ENCODE measurements around the gene ERCC6. TPM values are rescaled to one million over a fixed set of nuclear protein-coding genes. Genes with fewer than 3 reads are reported as not detected.
A peak's percentile ranks its signal among the peaks of the same experiment; 100 is the strongest.

The ERCC6 gene
- total and polyA plus RNA-seq, 7 donors = 3.0 to 16.6 (median 10.9) TPM

GRCh38 chr10:49519717-49520116 is 19.2 kb downstream of the ERCC6 start:
- WGBS, 2 donors = 48 to 68% methylated on average over 2 of the region's 2 CpGs
- intact Hi-C loops (cut with DNase I) = loop anchor here (2.0 to 10.0 kb wide), 3 partner anchors 113 to 865 kb away; no protein-coding TSS in a partner anchor
- no peak for TF ChIP-seq EP300 (IDR thresholded peaks at IDR 0.05)

DNA sequence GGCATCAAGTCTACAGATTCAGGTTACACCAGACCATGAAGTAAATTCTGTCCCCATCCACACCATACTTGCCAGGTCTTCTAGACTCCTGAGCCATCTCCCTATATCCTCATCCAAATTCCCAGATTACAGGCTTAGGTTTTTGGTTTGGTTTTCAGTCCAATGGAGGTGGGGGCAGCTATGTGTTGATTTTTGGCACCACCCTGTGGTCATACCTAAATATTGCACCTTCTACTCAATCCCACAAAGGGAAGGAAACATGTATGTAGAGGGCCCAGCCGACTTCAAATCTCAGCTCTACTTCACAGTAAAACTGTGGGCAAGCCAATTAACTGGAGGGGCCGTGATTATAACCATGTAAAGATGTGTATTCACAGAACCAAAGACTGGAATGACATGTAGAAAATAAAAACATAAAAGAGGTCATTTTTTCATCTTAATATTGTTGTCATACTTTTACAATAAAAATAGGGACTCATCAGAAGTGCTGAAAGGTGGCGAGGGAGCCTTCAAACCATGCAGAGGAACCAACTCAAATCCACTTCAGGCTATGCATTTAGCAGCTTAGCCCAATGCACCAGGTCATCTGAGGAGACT is 19.8 kb downstream of the ERCC6 start:
- no peak for DNase-seq
- Histone ChIP-seq H3K36me3 (peaks cover 2 to 39% (median 9%) of the 10 kb centered on the region in 4 donors), H3K4me3 (no peak overlapping the region), H3K9me3 (no peaks in the 10 kb centered on the region), H3K27ac (no peak overlapping the region), H3K27me3 (no peaks in the 10 kb centered on the region), H3K4me1 (no peaks in the 10 kb centered on the region)
- intact Hi-C loops (cut with DNase I) = loop anchor here (2.0 to 10.0 kb wide), 3 partner anchors 112 to 864 kb away; no protein-coding TSS in a partner anchor
- TF ChIP-seq CTCF (IDR thresholded peaks at IDR 0.05) (peak in 3 of 4 experiments; percentile 35 to 61 (median 45)), EP300 (IDR thresholded peaks at IDR 0.05) (no peak)
- WGBS, 2 donors = 62 to 66% methylated on average over 3 of the region's 3 CpGs

More at GRCh38 chr10:49519717-49520116, 19.2 kb downstream of the ERCC6 start:
- Histone ChIP-seq H3K36me3 (peaks cover 6 to 45% (median 14%) of the 10 kb centered on the region in 4 donors), H3K4me3 (no peak overlapping the region), H3K4me1 (no peaks in the 10 kb centered on the region), H3K27me3 (no peaks in the 10 kb centered on the region), H3K9me3 (no peaks in the 10 kb centered on the region), H3K27ac (no peak overlapping the region)
- no peak for DNase-seq

GRCh38 chr10:49518566-49518965 is 20.4 kb downstream of the ERCC6 start:
- no peaks in the 10 kb centered on the region for H3K9me3 ChIP-seq
- no peak overlapping the region for H3K4me3 ChIP-seq
- H3K27ac ChIP-seq = no peak overlapping the region
- no peak for DNase-seq
- TF ChIP-seq CTCF (IDR thresholded peaks at IDR 0.05) (no peak), POLR2A (IDR thresholded peaks at IDR 0.05) (no peak), POLR2AphosphoS5 (IDR thresholded peaks at IDR 0.05) (no peak), EP300 (IDR thresholded peaks at IDR 0.05) (no peak)
- no peaks in the 10 kb centered on the region for H3K27me3 ChIP-seq
- intact Hi-C loops (cut with DNase I) = loop anchor here (2.0 to 10.0 kb wide), 3 partner anchors 112 to 864 kb away; no protein-coding TSS in a partner anchor
- WGBS, 2 donors = 90 to 91% methylated on average over 2 of the region's 2 CpGs
- H3K36me3 ChIP-seq = peaks cover 0 to 34% (median 6%) of the 10 kb centered on the region in 4 donors
- H3K4me1 ChIP-seq = no peaks in the 10 kb centered on the region

DNA sequence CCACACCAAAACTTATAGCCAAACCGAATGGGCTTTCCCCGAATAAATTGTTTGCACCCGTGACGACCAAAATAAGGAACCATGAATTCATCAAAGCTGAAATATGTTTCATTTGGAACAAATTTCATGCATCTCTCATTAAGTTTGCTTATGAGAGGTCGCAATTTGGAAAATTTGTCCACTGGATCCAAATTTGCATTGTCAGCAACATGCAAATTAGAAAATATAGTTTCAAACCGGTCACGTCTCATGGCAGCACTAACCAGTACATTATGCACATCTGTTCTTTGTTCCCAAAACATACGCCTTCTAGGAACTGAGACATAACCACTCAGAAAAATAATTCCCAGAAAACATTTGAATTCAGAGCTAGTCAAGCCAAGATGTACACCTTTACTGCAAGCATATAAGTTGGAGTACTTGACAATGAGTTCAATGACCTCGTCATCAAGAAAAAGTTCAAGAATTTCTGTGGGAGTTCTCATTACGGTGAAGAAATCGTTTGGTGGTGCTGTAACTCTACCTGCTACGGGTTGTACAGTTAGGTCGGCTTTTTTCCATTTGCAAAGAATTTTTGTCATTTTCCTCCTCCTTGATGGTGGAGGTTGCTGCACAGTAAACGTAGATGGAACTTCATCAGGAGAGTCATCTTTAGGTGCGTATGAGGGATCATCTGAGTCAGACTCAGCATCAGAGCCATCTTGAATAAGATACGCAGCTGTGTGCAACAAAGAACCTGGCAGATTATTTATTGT is 22.5 kb downstream of the ERCC6 start:
- TF ChIP-seq CTCF (IDR thresholded peaks at IDR 0.05) (no peak), EP300 (IDR thresholded peaks at IDR 0.05) (no peak), POLR2A (IDR thresholded peaks at IDR 0.05) (no peak), POLR2AphosphoS5 (IDR thresholded peaks at IDR 0.05) (no peak)
- H3K36me3 ChIP-seq = peaks cover 0 to 20% (median 2%) of the 10 kb centered on the region in 4 donors

DNA sequence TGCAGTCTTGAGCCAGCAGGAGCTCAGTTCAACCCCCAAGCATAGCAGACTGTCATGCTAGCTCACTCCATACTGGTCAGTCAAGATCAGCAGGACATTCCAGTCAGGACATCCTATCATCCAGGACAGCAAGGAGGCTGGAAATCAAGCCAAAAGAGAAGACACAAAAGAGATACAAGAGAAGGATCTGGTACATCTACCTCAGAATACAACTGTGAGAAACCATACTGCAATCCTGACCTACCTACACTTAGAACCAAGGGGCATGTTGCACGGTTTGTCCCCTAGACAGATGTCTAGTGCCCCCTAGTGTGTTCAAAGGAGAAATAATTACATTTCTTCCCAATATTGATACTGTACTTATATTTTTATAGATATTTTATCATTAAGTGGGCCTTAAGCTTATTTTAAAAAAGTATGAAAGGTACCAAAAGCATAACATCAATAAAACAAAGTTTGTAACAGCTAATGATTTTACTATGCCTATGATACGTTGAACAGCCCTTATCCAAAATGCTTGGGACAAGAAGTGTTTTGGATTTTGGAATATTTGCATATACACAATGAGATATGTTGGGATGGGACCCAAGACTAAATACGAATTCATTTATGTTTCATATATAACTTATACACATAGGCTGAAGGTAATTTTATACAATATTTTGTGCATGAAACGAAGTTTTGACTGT is 26.7 kb downstream of the ERCC6 start:
- H3K36me3 ChIP-seq = peaks cover 0 to 20% (median 0%) of the 10 kb centered on the region in 4 donors
- no peaks in the 10 kb centered on the region for H3K9me3 ChIP-seq
- TF ChIP-seq EP300 (IDR thresholded peaks at IDR 0.05) (no peak), POLR2AphosphoS5 (IDR thresholded peaks at IDR 0.05) (no peak), CTCF (IDR thresholded peaks at IDR 0.05) (peak in 1 of 4 experiments; percentile 33), POLR2A (IDR thresholded peaks at IDR 0.05) (no peak)
- H3K27ac ChIP-seq = no peak overlapping the region
- no peaks in the 10 kb centered on the region for H3K27me3 ChIP-seq
- DNase-seq = no peak
- intact Hi-C loops (cut with DNase I) = loop anchor here (10.0 kb wide), 2 partner anchors 527 to 857 kb away; no protein-coding TSS in a partner anchor
- H3K4me3 ChIP-seq = no peak overlapping the region
- 65 to 70% methylated on average over 4 of the region's 4 CpGs for WGBS, 2 donors
- peaks cover 0 to 21% (median 19%) of the 10 kb centered on the region in 4 donors for H3K4me1 ChIP-seq

More for the DNA sequence above, 22.5 kb downstream of the ERCC6 start:
- Histone ChIP-seq H3K4me1 (no peaks in the 10 kb centered on the region), H3K27ac (no peak overlapping the region), H3K4me3 (no peak overlapping the region), H3K27me3 (no peaks in the 10 kb centered on the region), H3K9me3 (no peaks in the 10 kb centered on the region)
- 95 to 96% methylated on average over 16 of the region's 16 CpGs for WGBS, 2 donors
- no peak for DNase-seq
- intact Hi-C loops (cut with DNase I) = loop anchor here (10.0 kb wide), 2 partner anchors 532 to 862 kb away; no protein-coding TSS in a partner anchor

Measured in sigmoid colon (tissue), 7 donors.